H1 (cell line): ENCODE results near the gene SERTAD2. TPM values are rescaled to one million over a fixed set of nuclear protein-coding genes. Genes with fewer than 3 reads are reported as not detected.

ENCODE experiments used
- CTCF ChIA-PET: fragments of 300-600 bp; sonication (Branson Sonifier 250); formaldehyde crosslinking; loops from one replicate; lab custom pipeline; 2021; ENCODE audit not compliant: partially characterized antibody; lab: Charles Lee
- POLR2A ChIA-PET: fragments of 300-600 bp; sonication (Branson Sonifier 250); formaldehyde crosslinking; loops from one replicate; lab custom pipeline; 2021; ENCODE audit warnings: inconsistent platforms; ENCODE audit not compliant: partially characterized antibody; lab: Charles Lee
- DNase-seq, 2 experiments: peaks; one replicate each; pipeline versions ENCODE4 v3.0.0 to v3.0.0-alpha.2; 2010 to 2022; ENCODE audit warnings: low spot score in 2 of 2, low read depth in 1 of 2, mixed read lengths in 1 of 2
- FAIRE-seq: peaks from 2 replicates; lab custom pipeline; 2011; peaks lifted over from hg19 to GRCh38; lab: Jason Lieb, UNC
- H2AFZ ChIP-seq: 2 replicates; pipeline ENCODE4 v1.8.1; 2012; ENCODE audit warnings: low read length, inconsistent platforms
- H2AK5ac ChIP-seq: 2 replicates; pipeline ENCODE4 v1.6.1; 2013; ENCODE audit warnings: low read depth, low read length
- H2BK120ac ChIP-seq: replicated peaks from 2 replicates; pipeline ENCODE3; 2013; ENCODE audit warnings: low read depth, low read length, inconsistent platforms
- H2BK12ac ChIP-seq: 2 replicates; pipeline ENCODE4 v1.6.1; 2013; ENCODE audit warnings: low read depth, low read length
- H2BK15ac ChIP-seq: 2 replicates; pipeline ENCODE4 v1.6.1; 2013; ENCODE audit warnings: low read length
- H2BK20ac ChIP-seq: 2 replicates; pipeline ENCODE4 v1.6.1; 2013; ENCODE audit warnings: low read length
- H2BK5ac ChIP-seq: 2 replicates; pipeline ENCODE4 v1.6.1; 2013; ENCODE audit warnings: low read depth, low read length
- H3K14ac ChIP-seq: 2 replicates; pipeline ENCODE4 v1.6.1; 2013; ENCODE audit warnings: inconsistent platforms; ENCODE audit not compliant: insufficient read length
- H3K18ac ChIP-seq: 2 replicates; pipeline ENCODE4 v1.6.1; 2013; ENCODE audit warnings: low read length; ENCODE audit errors: extremely low read depth
- H3K23ac ChIP-seq: 2 replicates; pipeline ENCODE4 v1.6.1; 2013; ENCODE audit warnings: inconsistent platforms; ENCODE audit not compliant: insufficient read length
- H3K23me2 ChIP-seq: 2 replicates; pipeline ENCODE4 v1.6.1; 2013; ENCODE audit warnings: low read depth, low read length
- H3K27ac ChIP-seq: 2 replicates; pipeline ENCODE4 v1.6.1; 2011; ENCODE audit warnings: low read depth, low read length, inconsistent platforms
- H3K27me3 ChIP-seq, 4 experiments: replicated peaks in 1 of 4; 1 replicate in 1 of 4; 2 replicates in 3 of 4; pipeline versions ENCODE4 v1.6.1 to v1.8.1; 2011 to 2013; ENCODE audit warnings: low read length in 3 of 4, mild to moderate bottlenecking in 3 of 4, inconsistent platforms in 2 of 4, mixed read lengths in 2 of 4, moderate library complexity in 1 of 4; ENCODE audit not compliant: control insufficient read depth in 3 of 4, insufficient read depth in 3 of 4; ENCODE audit errors: extremely low read depth in 1 of 4
- H3K36me3 ChIP-seq, 4 experiments: 2 replicates each; pipeline versions ENCODE4 v1.6.1 to v1.8.1; 2011 to 2013; ENCODE audit warnings: mild to moderate bottlenecking in 4 of 4, low read length in 3 of 4, moderate library complexity in 2 of 4, control low read depth in 1 of 4, inconsistent platforms in 1 of 4; ENCODE audit not compliant: insufficient read depth in 4 of 4, control insufficient read depth in 2 of 4
- H3K4ac ChIP-seq: replicated peaks from 2 replicates; pipeline ENCODE3; 2013; ENCODE audit warnings: low read length, low read depth, mixed read lengths, inconsistent platforms; ENCODE audit not compliant: insufficient read length
- H3K4me1 ChIP-seq, 4 experiments: replicated peaks in 1 of 4; 1 replicate in 1 of 4; 2 replicates in 3 of 4; pipeline versions ENCODE4 v1.6.1 to v1.8.1; 2011 to 2013; ENCODE audit warnings: low read length in 3 of 4, inconsistent platforms in 2 of 4, mixed read lengths in 1 of 4; ENCODE audit not compliant: insufficient read depth in 4 of 4, control insufficient read depth in 3 of 4
- H3K4me2 ChIP-seq, 2 experiments: 2 replicates each; pipeline versions ENCODE4 v1.6.1 to v1.8.1; 2011 to 2013; ENCODE audit warnings: low read depth in 2 of 2, low read length in 2 of 2, control low read depth in 1 of 2, inconsistent platforms in 1 of 2, mild to moderate bottlenecking in 1 of 2; ENCODE audit not compliant: insufficient read depth in 1 of 2
- H3K4me3 ChIP-seq, 4 experiments: fragments of 200-600, 300-600 bp in 1 of 4; sonication (generic), shearing (Covaris generic), sonication (Bioruptor Twin) in 1 of 4; 2 replicates each; pipeline versions ENCODE4 v1.5.1 to v1.8.1; 2011 to 2016; ENCODE audit warnings: low read length in 4 of 4, low read depth in 3 of 4, control low read depth in 2 of 4, inconsistent platforms in 2 of 4, mild to moderate bottlenecking in 2 of 4, mixed read lengths in 1 of 4, moderate library complexity in 1 of 4; ENCODE audit not compliant: insufficient read depth in 2 of 4; ENCODE audit errors: extremely low read depth in 1 of 4
- H3K56ac ChIP-seq: replicated peaks from 2 replicates; pipeline ENCODE3; 2013; ENCODE audit warnings: low read depth, mild to moderate bottlenecking, mixed read lengths, low read length, inconsistent platforms; ENCODE audit not compliant: insufficient read length
- H3K79me1 ChIP-seq: 2 replicates; pipeline ENCODE4 v1.6.1; 2013; ENCODE audit warnings: low read depth, low read length, control low read depth
- H3K79me2 ChIP-seq, 2 experiments: 2 replicates each; pipeline versions ENCODE4 v1.6.1 to v1.8.1; 2012 to 2013; ENCODE audit warnings: low read length in 2 of 2, mild to moderate bottlenecking in 2 of 2, inconsistent platforms in 1 of 2; ENCODE audit not compliant: insufficient read depth in 2 of 2, control insufficient read depth in 1 of 2
- H3K9ac ChIP-seq, 4 experiments: replicated peaks in 1 of 4; 1 replicate in 1 of 4; 2 replicates in 3 of 4; pipeline versions ENCODE4 v1.6.1 to v1.8.1; 2011 to 2013; ENCODE audit warnings: low read depth in 3 of 4, low read length in 3 of 4, control low read depth in 2 of 4, mild to moderate bottlenecking in 2 of 4, moderate library complexity in 2 of 4, inconsistent platforms in 1 of 4; ENCODE audit errors: extremely low read depth in 1 of 4
- H3K9me3 ChIP-seq, 2 experiments: 2 replicates each; pipeline versions ENCODE4 v1.6.1 to v1.8.1; 2012 to 2013; ENCODE audit warnings: mild to moderate bottlenecking in 2 of 2, moderate library complexity in 2 of 2, control low read depth in 1 of 2, inconsistent platforms in 1 of 2, low read depth in 1 of 2, low read length in 1 of 2, mixed read lengths in 1 of 2; ENCODE audit not compliant: insufficient read depth in 2 of 2
- H4K20me1 ChIP-seq, 2 experiments: replicated peaks in 1 of 2; 2 replicates each; pipeline versions ENCODE3 to v1.8.1; 2011 to 2013; ENCODE audit warnings: inconsistent platforms in 2 of 2, low read length in 2 of 2, mild to moderate bottlenecking in 1 of 2; ENCODE audit not compliant: insufficient read depth in 2 of 2, control insufficient read depth in 1 of 2
- H4K5ac ChIP-seq: 2 replicates; pipeline ENCODE4 v1.6.1; 2013; ENCODE audit warnings: low read length, low read depth, mixed read lengths, inconsistent platforms; ENCODE audit not compliant: insufficient read length
- H4K8ac ChIP-seq: 2 replicates; pipeline ENCODE4 v1.8.0; 2013; ENCODE audit warnings: mild to moderate bottlenecking, moderate library complexity, low read length, inconsistent platforms; ENCODE audit not compliant: insufficient read depth; ENCODE audit errors: extremely low read depth
- H4K91ac ChIP-seq: replicated peaks from 2 replicates; pipeline ENCODE3; 2013; ENCODE audit warnings: low read length, mixed read lengths, inconsistent platforms; ENCODE audit not compliant: insufficient read length
- CEBPB ChIP-seq: IDR thresholded peaks from 2 replicates; pipeline ENCODE4 v1.6.1; 2012; ENCODE audit warnings: low read depth, low read length
- CREB1 ChIP-seq: IDR thresholded peaks from 2 replicates; pipeline ENCODE4 v1.6.1; 2012; ENCODE audit warnings: inconsistent platforms
- WGBS, 2 experiments: shearing (Covaris generic) in 1 of 2; methylation state at CpG; one replicate each; pipeline versions ENCODE4 v1.1.6 to v1.1.7; 2013 to 2015; ENCODE audit warnings: low lambda C conversion rate in 2 of 2, mixed read lengths in 2 of 2, inconsistent platforms in 1 of 2, low coverage in 1 of 2, missing lambda C conversion rate in 1 of 2; ENCODE audit not compliant: insufficient replicate concordance in 2 of 2, insufficient coverage in 1 of 2, insufficient read length in 1 of 2; ENCODE audit errors: extremely low coverage in 1 of 2, missing lambda C conversion rate in 1 of 2; 5-methylcytosine and 5-hydroxymethylcytosine counted together
- polyA plus RNA-seq, 7 experiments: library from polyadenylated mRNA; depleted of rRNA in 3 of 7; stranded (reverse) in 5 of 7; unstranded in 2 of 7; fragments of >200 nt in 5 of 7; fragments of 200-250 nt in 2 of 7; gene quantifications; 1 replicate in 5 of 7; 2 replicates in 1 of 7; 4 replicates in 1 of 7; pipeline versions ENCODE4 v1.2.1 to v1.2.3, GENCODE V29; 2011 to 2013; ENCODE audit warnings: missing spikeins in 2 of 7, mixed read lengths in 2 of 7
- total RNA-seq: library from RNA; stranded (reverse); fragmentation: NEBNext Ultra II Directional; extraction: Animal tissue kit (Norgen Biotek cat#: 25700); gene quantifications from 2 replicates; pipeline ENCODE4 v1.2.1, GENCODE V29; 2021

The SERTAD2 gene
- total and polyA plus RNA-seq, 2 of the 8 experiments (the other 6 are each of a cell fraction or from before 2014, with no cell fraction given): 2.9 to 4.5 TPM

- POLR2A ChIA-PET: no interaction called here
- no peak overlapping the region for H4K8ac ChIP-seq
- no peak overlapping the region for H4K5ac ChIP-seq
- H3K79me1 ChIP-seq: no peaks in the 10 kb centered on the region
- no peak overlapping the region for H2BK120ac ChIP-seq
- no peak overlapping the region for H3K56ac ChIP-seq
- no peak overlapping the region for H2AFZ ChIP-seq
- FAIRE-seq: no peak
- CTCF ChIA-PET: interaction anchor here (1.0 to 6.4 kb wide), 8 partner anchors 9 to 269 kb away, joined by 3 to 61 read pairs (median 3); no protein-coding TSS in a partner anchor
- no peak overlapping the region for H2BK12ac ChIP-seq
- DNase-seq: no peak
- H3K4me1 ChIP-seq: no peaks in the 10 kb centered on the region
- H3K14ac ChIP-seq: no peak overlapping the region
- no peak overlapping the region for H2BK20ac ChIP-seq
- H3K4me2 ChIP-seq: no peak overlapping the region
- H3K36me3 ChIP-seq: no peaks in the 10 kb centered on the region
- H2AK5ac ChIP-seq: no peak overlapping the region
- no peaks in the 10 kb centered on the region for H3K9me3 ChIP-seq
- no peak overlapping the region for H3K23ac ChIP-seq
- H4K91ac ChIP-seq: no peak overlapping the region
- WGBS, 2 experiments: 88% methylated on average over 6 of the region's 6 CpGs; no CpG with 5 or more reads in 1 of the 2 experiments
- H3K27ac ChIP-seq: no peak overlapping the region
- H4K20me1 ChIP-seq: no peaks in the 10 kb centered on the region
- H3K4me3 ChIP-seq: no peak overlapping the region
- no peak overlapping the region for H3K4ac ChIP-seq
- H3K79me2 ChIP-seq: no peaks in the 10 kb centered on the region
- no peaks in the 10 kb centered on the region for H3K27me3 ChIP-seq
- no peak overlapping the region for H2BK5ac ChIP-seq
- H2BK15ac ChIP-seq: no peak overlapping the region
- no peaks in the 10 kb centered on the region; the same call in 1 of the 2 replicates for H3K23me2 ChIP-seq
- H3K18ac ChIP-seq: no peak overlapping the region
- H3K9ac ChIP-seq: no peak overlapping the region
- no peak for TF ChIP-seq CREB1
- no peak for TF ChIP-seq CEBPB
These were observed 55.5 kb downstream of the SERTAD2 start for GRCh38 chr2:64598226-64598625.
